NCI-H526 (cell line): ENCODE results near the gene DCK.

Experiments
- DNase-seq, 2 experiments: peaks; one replicate each; lab custom pipeline; 2025; lab: John Stamatoyannopoulos, UW

The DCK gene

DNA sequence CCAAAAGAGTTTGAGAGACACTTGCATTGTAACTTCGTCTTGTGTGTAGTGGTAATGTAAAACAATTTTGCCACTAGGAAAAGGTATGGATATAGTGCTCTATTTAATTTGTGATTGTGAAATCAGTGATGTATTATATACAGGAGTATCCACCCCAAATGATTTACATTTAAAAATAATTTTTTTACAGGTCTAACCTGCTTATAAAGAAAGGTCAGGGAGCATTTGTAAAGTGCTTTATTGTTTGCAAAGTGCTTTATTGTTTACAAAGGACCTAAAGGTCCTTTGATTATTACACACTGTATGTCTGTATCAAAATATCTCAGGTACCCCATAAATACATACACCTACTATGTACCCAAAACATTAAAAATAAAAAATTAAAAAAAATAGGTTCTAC lies 70.3 kb downstream of the DCK start:
- DNase-seq, result no peak

DNA sequence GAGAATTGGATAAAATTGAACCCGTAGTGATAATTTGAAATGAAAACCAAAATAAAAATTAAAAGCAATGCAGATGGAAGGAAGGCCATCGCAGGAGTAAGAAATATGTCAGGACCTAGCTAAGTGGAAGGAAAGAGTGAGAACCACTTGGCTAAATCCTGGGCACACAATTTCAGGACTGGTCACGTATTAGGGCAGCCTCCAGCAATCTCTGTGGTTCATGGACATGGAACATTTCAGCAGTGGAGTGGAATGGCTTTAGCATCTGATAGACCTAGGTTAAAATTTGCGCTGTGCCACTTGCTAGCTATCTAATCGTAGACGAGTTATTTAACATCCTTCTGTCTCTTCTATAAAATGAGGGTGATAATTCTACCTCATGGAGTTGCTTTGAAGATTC lies 71.1 kb downstream of the DCK start:
- DNase-seq, result no peak

DNA sequence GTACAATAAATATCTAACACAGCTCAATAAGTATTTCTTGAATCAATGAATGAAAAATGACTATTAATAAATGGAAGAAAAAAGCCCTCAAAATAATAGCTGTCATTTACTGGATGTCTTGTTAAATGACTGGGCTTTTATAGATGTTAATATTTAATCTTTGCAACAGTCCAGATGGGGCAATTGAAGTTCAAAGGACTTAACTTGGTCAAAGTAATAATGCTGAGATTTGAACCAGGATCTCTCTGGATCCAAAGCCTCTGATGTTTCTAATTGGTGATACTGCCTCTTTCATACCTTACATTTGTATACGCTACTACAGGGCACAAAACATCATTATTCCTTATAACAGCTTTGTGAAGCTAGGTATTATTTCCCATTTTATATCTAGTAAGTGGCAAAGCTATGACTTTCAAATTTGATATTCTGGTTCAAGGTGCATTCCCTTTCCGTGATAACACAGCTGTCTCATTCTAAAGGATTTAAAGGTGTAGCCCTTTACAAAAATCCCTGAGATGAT lies 72.6 kb downstream of the DCK start:
- no peak for DNase-seq

DNA sequence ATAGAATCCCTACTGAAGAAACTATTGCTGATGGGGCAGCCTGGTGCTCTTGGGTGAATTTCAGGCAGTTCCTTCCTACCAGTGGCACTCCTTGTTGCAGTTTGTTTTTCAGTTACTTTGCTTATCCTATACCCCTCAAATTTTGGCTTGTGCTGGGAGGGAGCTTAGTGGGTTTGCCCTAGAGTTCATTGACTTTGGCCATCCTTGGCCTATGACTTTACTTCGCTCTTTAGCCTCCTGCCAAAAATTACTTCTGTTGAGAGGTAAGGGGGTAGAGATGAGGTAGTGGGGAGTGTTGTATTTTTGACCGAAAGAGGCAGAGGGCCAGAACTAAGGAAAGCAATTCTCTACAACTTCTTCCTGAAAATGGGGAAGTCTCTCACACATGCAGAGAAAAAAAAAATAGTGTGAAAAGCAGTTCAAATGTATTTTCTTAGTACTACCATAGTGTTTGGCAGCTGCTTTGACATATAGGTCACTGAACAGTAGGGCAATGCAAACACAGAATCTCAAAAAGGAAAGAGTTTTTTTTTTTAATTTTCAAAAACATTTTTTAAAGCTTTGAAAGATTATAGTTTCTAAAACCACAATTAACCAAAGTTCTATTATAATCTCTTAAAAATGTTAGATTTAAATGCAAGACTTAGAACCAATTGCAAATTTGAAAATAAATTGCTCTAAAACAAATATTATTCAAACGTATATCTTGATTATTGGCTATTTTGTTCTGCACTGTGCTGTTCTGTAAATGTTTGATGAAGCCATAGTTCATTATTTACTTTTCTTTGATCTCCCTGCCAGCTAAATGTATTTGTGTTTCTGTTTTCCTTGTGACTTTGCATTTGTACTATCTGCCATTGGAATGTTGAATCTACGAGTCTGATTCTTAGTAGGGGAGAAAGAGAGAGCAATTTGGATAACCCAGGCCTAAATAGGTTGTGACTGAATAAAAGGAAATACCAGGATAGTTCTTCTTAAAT lies 73.6 kb downstream of the DCK start:
- no peak for DNase-seq

DNA sequence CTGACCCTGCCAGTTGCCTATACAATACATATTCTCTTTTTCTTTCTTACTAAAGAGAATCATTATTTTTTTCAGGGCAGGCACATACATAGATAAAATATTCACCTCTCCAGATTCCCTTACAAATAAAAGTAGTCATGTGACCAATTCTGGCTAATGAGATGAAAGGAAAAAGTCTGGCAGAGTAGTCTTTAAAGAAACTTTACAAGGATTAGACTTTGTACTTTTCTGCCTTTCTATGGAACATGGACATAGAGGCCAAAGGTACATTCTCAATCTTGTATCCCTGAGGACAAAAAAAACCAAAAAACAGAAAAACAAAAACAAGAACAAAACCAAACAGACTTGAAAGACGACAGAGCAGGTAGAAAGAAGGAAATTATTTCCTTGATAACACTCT lies 75.6 kb downstream of the DCK start:
- DNase-seq, result no peak

DNA sequence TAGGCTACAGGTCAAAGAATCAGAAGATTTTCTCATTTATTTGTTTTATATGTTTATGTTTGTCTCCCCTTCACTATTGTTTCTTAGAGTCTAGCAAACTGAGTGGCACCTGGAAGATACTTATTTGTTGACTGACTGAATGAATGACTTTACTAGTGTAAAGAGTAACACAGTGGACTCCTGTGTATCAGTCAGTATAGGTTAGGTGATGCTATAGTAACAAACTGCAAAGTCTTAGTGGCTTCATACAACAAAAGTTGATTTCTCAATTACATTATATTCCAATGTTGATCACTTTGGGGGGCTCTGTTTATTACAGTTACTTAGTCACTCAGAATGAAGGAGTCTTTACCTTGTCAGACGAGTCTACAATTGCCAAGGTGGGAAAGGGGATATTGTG lies 76.6 kb downstream of the DCK start:
- no peak for DNase-seq

DNA sequence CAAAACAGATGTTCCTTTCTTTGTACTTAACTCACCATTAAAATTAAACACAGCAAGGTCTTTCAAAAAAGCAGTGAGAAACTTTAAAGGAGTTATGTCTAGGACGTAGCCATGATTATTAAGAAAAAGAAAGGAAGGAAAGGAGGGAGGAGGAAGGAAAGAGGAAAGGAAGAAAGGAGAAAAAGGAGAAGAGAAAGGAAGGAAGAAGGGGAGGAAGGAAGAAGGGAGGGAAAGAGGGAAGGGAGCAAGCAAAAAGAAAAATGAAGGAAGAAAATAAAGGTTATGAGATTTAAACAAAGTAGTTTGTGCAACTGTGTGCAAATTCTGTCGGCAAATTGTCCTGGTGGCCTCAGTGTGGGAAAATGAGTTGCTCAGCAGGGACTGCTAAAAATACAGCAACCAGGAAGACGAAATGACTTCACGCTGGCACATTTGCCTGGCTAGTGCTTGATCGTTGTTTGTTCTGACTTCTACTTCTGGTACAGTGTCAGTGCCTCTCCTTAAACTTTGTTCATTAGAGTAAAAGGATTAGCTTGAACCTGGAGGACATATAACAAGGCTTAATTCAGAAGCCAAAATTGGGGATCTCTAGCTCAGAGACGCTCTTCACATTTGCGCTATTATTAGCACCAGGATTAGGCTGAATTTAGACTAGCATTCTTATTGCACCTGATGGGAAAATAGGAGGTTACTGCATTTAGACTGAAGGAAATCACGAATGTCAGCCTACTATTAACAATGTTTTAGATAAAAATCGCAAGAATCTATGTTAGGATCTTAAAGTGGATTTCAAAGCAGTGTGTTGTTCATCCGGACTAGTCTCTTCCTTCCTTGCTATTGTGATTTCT lies 81.2 kb downstream of the DCK start:
- DNase-seq, result peak in 1 of 2 experiments; percentile 1
